ENCODE data around the gene LIN28B. TPM values are rescaled to one million over a fixed set of nuclear protein-coding genes. Genes with fewer than 3 reads are reported as not detected.

Gene LIN28B
- total RNA-seq, 5 donors from 2014 or later (not counting 1 experiment from before 2014, with no cell fraction given), result 0.20 to 0.41 (median 0.22) TPM; not detected in 2

DNA sequence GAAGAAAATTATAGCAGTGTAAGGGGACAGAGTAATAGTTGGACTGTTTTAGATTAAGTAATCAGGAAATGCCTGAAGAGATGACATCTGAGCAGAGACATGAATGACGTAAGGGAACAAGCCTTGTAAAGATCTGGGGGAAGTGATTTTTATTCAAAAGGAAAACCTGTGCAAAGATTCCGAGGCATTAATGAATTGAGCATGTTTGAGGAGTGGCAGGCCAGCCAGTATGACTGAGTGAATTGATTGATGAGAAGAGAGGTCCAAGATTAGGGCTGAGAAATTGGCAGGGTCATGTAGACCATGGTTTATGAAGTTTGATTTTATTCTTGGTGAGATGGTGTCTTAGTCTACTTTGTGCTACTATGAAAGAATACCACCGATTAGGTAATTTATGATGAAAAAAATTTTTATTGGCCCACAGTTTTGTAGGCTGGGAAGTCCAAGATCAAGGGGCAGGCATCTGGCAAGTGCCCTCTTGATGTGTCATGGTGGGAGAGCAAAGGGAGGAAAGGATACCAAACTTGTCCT, 95.1 kb downstream of the LIN28B start:
- ATAC-seq (replicated peaks in 1 of 4) (no peak), DNase-seq (no peak)
- no peak overlapping the region for H3K4me3 Mint-ChIP-seq
- no peak overlapping the region for H3K27ac Mint-ChIP-seq
- H3K27ac ChIP-seq (ENCODE audit: low read length), result no peak overlapping the region
- POLR2A ChIA-PET, result no interaction called here
- H3K4me1 Mint-ChIP-seq, result no peaks in the 10 kb centered on the region
- CTCF ChIA-PET, result no interaction called here
- H3K36me3 Mint-ChIP-seq, result no peaks in the 10 kb centered on the region
- peaks cover 0 to 3% of the 10 kb centered on the region in 2 experiments for H3K27me3 ChIP-seq (replicated peaks in 1 of 2; ENCODE audit: control insufficient read depth in 2 of 2, extremely low read depth in 1 of 2, insufficient read depth in 2 of 2, low read length in 1 of 2)
- no peak overlapping the region for H3K4me3 ChIP-seq (ENCODE audit: control insufficient read depth in 1 of 2, extremely low read depth in 1 of 2, low read length in 1 of 2)
- peaks cover 0 to 4% (median 3%) of the 10 kb centered on the region in 3 donors for H3K9me3 Mint-ChIP-seq
- peaks cover 13 to 24% of the 10 kb centered on the region in 2 donors for H3K27me3 Mint-ChIP-seq
- no peaks in the 10 kb centered on the region for H3K36me3 ChIP-seq (ENCODE audit: control insufficient read depth in 2 of 2, extremely low read depth in 1 of 2, insufficient read depth in 1 of 2, low read length in 1 of 2)
- no peaks in the 10 kb centered on the region for H3K4me1 ChIP-seq (ENCODE audit: control insufficient read depth in 1 of 2, extremely low read depth in 1 of 2, insufficient read depth in 2 of 2, low read length in 2 of 2)
- no peaks in the 10 kb centered on the region for H3K9me3 ChIP-seq
- WGBS (ENCODE audit: insufficient coverage), result 56% methylated on average over 3 of the region's 3 CpGs

- no peaks in the 10 kb centered on the region for H3K9me3 ChIP-seq
- H3K27ac Mint-ChIP-seq, result no peak overlapping the region
- H3K36me3 Mint-ChIP-seq, result no peaks in the 10 kb centered on the region
- H3K4me3 ChIP-seq (ENCODE audit: control insufficient read depth in 1 of 2, extremely low read depth in 1 of 2, low read length in 1 of 2), result no peak overlapping the region
- peaks cover 23 to 31% of the 10 kb centered on the region in 2 donors for H3K27me3 Mint-ChIP-seq
- no peak overlapping the region for H3K27ac ChIP-seq (ENCODE audit: low read length)
- H3K4me1 Mint-ChIP-seq, result no peaks in the 10 kb centered on the region
- ChIA-PET POLR2A (no interaction called here), CTCF (interaction anchor here in 1 of 2 donors (0.5 kb wide), 1 partner anchor 281 kb away, joined by 3 read pairs; no protein-coding TSS in a partner anchor)
- peaks cover 0 to 6% of the 10 kb centered on the region in 2 experiments for H3K27me3 ChIP-seq (replicated peaks in 1 of 2; ENCODE audit: control insufficient read depth in 2 of 2, extremely low read depth in 1 of 2, insufficient read depth in 2 of 2, low read length in 1 of 2)
- H3K9me3 Mint-ChIP-seq, result peaks cover 0 to 4% (median 3%) of the 10 kb centered on the region in 3 donors
- WGBS (ENCODE audit: insufficient coverage), result no CpG with 5 or more reads among the region's 3 CpGs
- no peaks in the 10 kb centered on the region for H3K36me3 ChIP-seq (ENCODE audit: control insufficient read depth in 2 of 2, extremely low read depth in 1 of 2, insufficient read depth in 1 of 2, low read length in 1 of 2)
- no peak overlapping the region for H3K4me3 Mint-ChIP-seq
- H3K4me1 ChIP-seq (ENCODE audit: control insufficient read depth in 1 of 2, extremely low read depth in 1 of 2, insufficient read depth in 2 of 2, low read length in 2 of 2), result no peaks in the 10 kb centered on the region
- no peak for DNase-seq
- no peak for ATAC-seq (replicated peaks in 1 of 4)
Measured at GRCh38 chr6:105056646-105057045, 99.7 kb downstream of the LIN28B start.

DNA sequence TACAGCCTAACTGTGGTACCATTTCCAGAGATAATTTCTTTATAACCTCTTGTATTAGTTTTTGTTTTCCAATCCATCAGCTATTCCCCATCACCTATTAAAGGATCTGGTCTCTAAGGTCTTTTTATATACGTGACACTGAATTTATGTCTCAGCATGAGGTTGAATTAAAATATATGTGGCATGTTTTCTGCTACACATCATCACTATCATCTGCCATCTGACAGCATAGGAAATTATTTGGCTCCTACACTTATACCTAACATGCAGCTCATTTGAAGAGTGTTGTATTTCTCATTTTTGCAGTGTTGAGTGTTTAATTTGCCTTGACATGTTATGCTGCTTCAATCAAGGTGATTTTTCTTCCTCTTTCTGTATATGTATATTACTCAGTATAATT, 100.3 kb downstream of the LIN28B start:
- no peaks in the 10 kb centered on the region for H3K9me3 ChIP-seq
- no peaks in the 10 kb centered on the region for H3K36me3 ChIP-seq (ENCODE audit: control insufficient read depth in 2 of 2, extremely low read depth in 1 of 2, insufficient read depth in 1 of 2, low read length in 1 of 2)
- H3K9me3 Mint-ChIP-seq, result peaks cover 0 to 4% (median 3%) of the 10 kb centered on the region in 3 donors
- H3K4me1 Mint-ChIP-seq, result no peaks in the 10 kb centered on the region
- no CpG with 5 or more reads among the region's 1 CpG for WGBS (ENCODE audit: insufficient coverage)
- no peaks in the 10 kb centered on the region for H3K36me3 Mint-ChIP-seq
- H3K4me3 ChIP-seq (ENCODE audit: control insufficient read depth in 1 of 2, extremely low read depth in 1 of 2, low read length in 1 of 2), result no peak overlapping the region
- peaks cover 23 to 29% of the 10 kb centered on the region in 2 donors for H3K27me3 Mint-ChIP-seq
- H3K27ac ChIP-seq (ENCODE audit: low read length), result no peak overlapping the region
- ChIA-PET CTCF (interaction anchor here in 1 of 2 donors (0.5 kb wide), 1 partner anchor 281 kb away, joined by 3 read pairs; no protein-coding TSS in a partner anchor), POLR2A (no interaction called here)
- no peak for ATAC-seq (replicated peaks in 1 of 4)
- H3K27me3 ChIP-seq (replicated peaks in 1 of 2; ENCODE audit: control insufficient read depth in 2 of 2, extremely low read depth in 1 of 2, insufficient read depth in 2 of 2, low read length in 1 of 2), result peaks cover 0 to 6% of the 10 kb centered on the region in 2 experiments
- DNase-seq, result no peak
- H3K27ac Mint-ChIP-seq, result no peak overlapping the region
- H3K4me1 ChIP-seq (ENCODE audit: control insufficient read depth in 1 of 2, extremely low read depth in 1 of 2, insufficient read depth in 2 of 2, low read length in 2 of 2), result no peaks in the 10 kb centered on the region
- no peak overlapping the region for H3K4me3 Mint-ChIP-seq

GRCh38 chr6:105058316-105058715, 101.4 kb downstream of the LIN28B start:
- H3K27ac ChIP-seq (ENCODE audit: low read length), result no peak overlapping the region
- ATAC-seq (replicated peaks in 1 of 4) (no peak), DNase-seq (no peak)
- no peaks in the 10 kb centered on the region for H3K9me3 ChIP-seq
- no peaks in the 10 kb centered on the region for H3K36me3 ChIP-seq (ENCODE audit: control insufficient read depth in 2 of 2, extremely low read depth in 1 of 2, insufficient read depth in 1 of 2, low read length in 1 of 2)
- H3K36me3 Mint-ChIP-seq, result no peaks in the 10 kb centered on the region
- H3K4me1 Mint-ChIP-seq, result no peaks in the 10 kb centered on the region
- ChIA-PET POLR2A (interaction anchor here in 1 of 2 donors (0.7 kb wide), 1 partner anchor 42 kb away, joined by 3 read pairs; no protein-coding TSS in a partner anchor), CTCF (no interaction called here)
- peaks cover 0 to 6% of the 10 kb centered on the region in 2 experiments for H3K27me3 ChIP-seq (replicated peaks in 1 of 2; ENCODE audit: control insufficient read depth in 2 of 2, extremely low read depth in 1 of 2, insufficient read depth in 2 of 2, low read length in 1 of 2)
- peaks cover 26 to 34% of the 10 kb centered on the region in 2 donors for H3K27me3 Mint-ChIP-seq
- no peak overlapping the region for H3K4me3 Mint-ChIP-seq
- H3K4me3 ChIP-seq (ENCODE audit: control insufficient read depth in 1 of 2, extremely low read depth in 1 of 2, low read length in 1 of 2), result no peak overlapping the region
- H3K9me3 Mint-ChIP-seq, result peaks cover 0 to 4% (median 3%) of the 10 kb centered on the region in 3 donors
- no peak overlapping the region for H3K27ac Mint-ChIP-seq
- no peaks in the 10 kb centered on the region for H3K4me1 ChIP-seq (ENCODE audit: control insufficient read depth in 1 of 2, extremely low read depth in 1 of 2, insufficient read depth in 2 of 2, low read length in 2 of 2)

GRCh38 chr6:105058846-105059245, 101.9 kb downstream of the LIN28B start:
- Histone ChIP-seq H3K27ac (ENCODE audit: low read length) (no peak overlapping the region), H3K36me3 (ENCODE audit: control insufficient read depth in 2 of 2, extremely low read depth in 1 of 2, insufficient read depth in 1 of 2, low read length in 1 of 2) (no peaks in the 10 kb centered on the region), H3K9me3 (no peaks in the 10 kb centered on the region), H3K4me3 (ENCODE audit: control insufficient read depth in 1 of 2, extremely low read depth in 1 of 2, low read length in 1 of 2) (no peak overlapping the region), H3K27me3 (replicated peaks in 1 of 2; ENCODE audit: control insufficient read depth in 2 of 2, extremely low read depth in 1 of 2, insufficient read depth in 2 of 2, low read length in 1 of 2) (peaks cover 0 to 6% of the 10 kb centered on the region in 2 experiments), H3K4me1 (ENCODE audit: control insufficient read depth in 1 of 2, extremely low read depth in 1 of 2, insufficient read depth in 2 of 2, low read length in 2 of 2) (no peaks in the 10 kb centered on the region)
- no CpG with 5 or more reads among the region's 4 CpGs for WGBS (ENCODE audit: insufficient coverage)
- peaks cover 27 to 35% of the 10 kb centered on the region in 2 donors for H3K27me3 Mint-ChIP-seq
- peaks cover 0 to 4% (median 3%) of the 10 kb centered on the region in 3 donors for H3K9me3 Mint-ChIP-seq
- no peak overlapping the region for H3K4me3 Mint-ChIP-seq
- no peak for ATAC-seq (replicated peaks in 1 of 4)
- H3K27ac Mint-ChIP-seq, result no peak overlapping the region
- no peaks in the 10 kb centered on the region for H3K36me3 Mint-ChIP-seq
- no peaks in the 10 kb centered on the region for H3K4me1 Mint-ChIP-seq
- CTCF ChIA-PET, result no interaction called here
- no peak for DNase-seq
- POLR2A ChIA-PET, result interaction anchor here in 1 of 2 donors (0.7 kb wide), 1 partner anchor 42 kb away, joined by 3 read pairs; no protein-coding TSS in a partner anchor

DNA sequence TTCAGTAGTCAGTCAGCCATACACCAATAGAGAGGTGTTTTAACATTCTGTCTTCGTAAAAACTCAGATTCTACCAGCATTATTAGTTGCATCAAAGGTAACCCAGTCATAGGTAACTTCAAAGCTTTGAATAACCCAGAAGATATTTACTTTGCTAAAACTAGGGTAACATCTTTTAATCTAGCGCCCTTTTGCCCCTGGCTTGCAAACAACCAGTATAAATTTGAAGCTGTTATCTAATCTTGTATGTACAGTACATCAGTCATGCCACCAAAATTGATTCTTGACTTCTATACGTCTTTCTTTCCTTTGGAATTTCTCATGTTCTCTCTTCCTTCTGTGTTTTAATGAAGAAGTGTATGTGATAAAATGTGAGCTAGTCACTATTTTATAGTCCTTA, 109.3 kb downstream of the LIN28B start:
- peaks cover 28 to 35% of the 10 kb centered on the region in 2 donors for H3K27me3 Mint-ChIP-seq

More for the DNA sequence above, 109.3 kb downstream of the LIN28B start:
- no peak overlapping the region for H3K27ac ChIP-seq (ENCODE audit: low read length)
- H3K4me3 ChIP-seq (ENCODE audit: control insufficient read depth in 1 of 2, extremely low read depth in 1 of 2, low read length in 1 of 2), result no peak overlapping the region
- no peaks in the 10 kb centered on the region for H3K4me1 ChIP-seq (ENCODE audit: control insufficient read depth in 1 of 2, extremely low read depth in 1 of 2, insufficient read depth in 2 of 2, low read length in 2 of 2)
- Mint-ChIP-seq H3K4me3 (no peak overlapping the region), H3K27ac (no peak overlapping the region), H3K9me3 (no peaks in the 10 kb centered on the region), H3K36me3 (no peaks in the 10 kb centered on the region), H3K4me1 (no peaks in the 10 kb centered on the region)
- ATAC-seq (replicated peaks in 1 of 4), result no peak
- no peaks in the 10 kb centered on the region for H3K36me3 ChIP-seq (ENCODE audit: control insufficient read depth in 2 of 2, extremely low read depth in 1 of 2, insufficient read depth in 1 of 2, low read length in 1 of 2)
- H3K27me3 ChIP-seq (replicated peaks in 1 of 2; ENCODE audit: control insufficient read depth in 2 of 2, extremely low read depth in 1 of 2, insufficient read depth in 2 of 2, low read length in 1 of 2), result peaks cover 0 to 5% of the 10 kb centered on the region in 2 experiments
- WGBS (ENCODE audit: insufficient coverage), result 80% methylated on average over 1 of the region's 3 CpGs
- POLR2A ChIA-PET, result no interaction called here
- DNase-seq, result no peak
- H3K9me3 ChIP-seq, result no peaks in the 10 kb centered on the region
- CTCF ChIA-PET, result no interaction called here

Measured in T-cell (primary cell).